WTC11 (cell line): Measurements from ENCODE around the gene TAF5L.

ENCODE experiments used
- ATF6 ChIP-seq: sonication (generic); formaldehyde crosslinking; IDR thresholded peaks from 2 replicates; pipeline ENCODE4 v1.8.1; 2023; ENCODE audit warnings: mild to moderate bottlenecking, missing genetic modification reagents
- CREB1 ChIP-seq: sonication (generic); formaldehyde crosslinking; IDR thresholded peaks from 2 replicates; pipeline ENCODE4 v1.8.0; 2023; ENCODE audit warnings: mild to moderate bottlenecking, missing genetic modification reagents
- CTCF ChIP-seq: fragments of 200-600 bp; IDR thresholded peaks from 2 replicates; pipeline ENCODE4 v1.8.0; 2022; ENCODE audit warnings: antibody characterized with exemption
- GABPB1 ChIP-seq: sonication (generic); formaldehyde crosslinking; IDR thresholded peaks from 2 replicates; pipeline ENCODE4 v1.8.1; 2023; ENCODE audit warnings: mild to moderate bottlenecking, missing genetic modification reagents
- MAX ChIP-seq: sonication (generic); formaldehyde crosslinking; IDR thresholded peaks from 2 replicates; pipeline ENCODE4 v1.8.0; 2022; ENCODE audit warnings: mild to moderate bottlenecking, missing genetic modification reagents
- NFYB ChIP-seq: sonication (generic); formaldehyde crosslinking; conservative IDR thresholded peaks from 2 replicates; pipeline ENCODE4 v1.8.0; 2022; ENCODE audit warnings: low read depth, missing genetic modification reagents
- NR2C2 ChIP-seq: sonication (generic); formaldehyde crosslinking; IDR thresholded peaks from 2 replicates; pipeline ENCODE4 v1.8.0; 2022; ENCODE audit warnings: mild to moderate bottlenecking, missing genetic modification reagents
- NR3C1 ChIP-seq: sonication (generic); formaldehyde crosslinking; conservative IDR thresholded peaks from 2 replicates; pipeline ENCODE4 v1.8.1; 2023; ENCODE audit warnings: low read depth, mild to moderate bottlenecking, missing genetic modification reagents
- PREB ChIP-seq: sonication (generic); formaldehyde crosslinking; IDR thresholded peaks from 2 replicates; pipeline ENCODE4 v1.8.1; 2022; ENCODE audit warnings: mild to moderate bottlenecking, missing genetic modification reagents, moderate library complexity, borderline replicate concordance
- SOX15 ChIP-seq: fragments of 250-450 bp; sonication (Bioruptor Pico); IDR thresholded peaks from 2 replicates; pipeline ENCODE4 v1.9.0; 2021; ENCODE audit warnings: mild to moderate bottlenecking
- SP1 ChIP-seq: sonication (generic); formaldehyde crosslinking; conservative IDR thresholded peaks from 2 replicates; pipeline ENCODE4 v1.8.1; 2022; ENCODE audit warnings: missing genetic modification reagents
- TEAD4 ChIP-seq: sonication (generic); formaldehyde crosslinking; IDR thresholded peaks from 2 replicates; pipeline ENCODE4 v1.8.0; 2022; ENCODE audit warnings: mild to moderate bottlenecking, missing genetic modification reagents
- ZBTB21 ChIP-seq: sonication (generic); formaldehyde crosslinking; IDR thresholded peaks from 2 replicates; pipeline ENCODE4 v1.8.1; 2023; ENCODE audit warnings: mild to moderate bottlenecking, missing genetic modification reagents, borderline replicate concordance
- ZNF263 ChIP-seq: sonication (generic); formaldehyde crosslinking; IDR thresholded peaks from 2 replicates; pipeline ENCODE4 v1.8.1; 2022; ENCODE audit warnings: low read depth, mild to moderate bottlenecking, moderate library complexity, missing genetic modification reagents

GRCh38 chr1:229562686-229563085 is 63.2 kb downstream of the TAF5L start:
- TF ChIP-seq CTCF (no peak), MAX (CRISPR knock-in tag) (no peak), NR2C2 (CRISPR knock-in tag) (no peak), TEAD4 (CRISPR knock-in tag) (no peak), PREB (CRISPR knock-in tag) (no peak), ATF6 (no peak), CREB1 (CRISPR knock-in tag) (no peak), ZNF263 (CRISPR knock-in tag) (no peak), NR3C1 (no peak), SOX15 (CRISPR knock-in tag) (no peak), ZBTB21 (no peak), GABPB1 (CRISPR knock-in tag) (no peak), SP1 (no peak), NFYB (CRISPR knock-in tag) (no peak)
